Tibial nerve (tissue), 4 donors: ENCODE results near the gene TMTC1.

Source experiments
- CTCF ChIP-seq, 5 experiments: fragments of 200-600 bp in 3 of 5; fragments of 450-650 bp in 2 of 5; sonication (generic) in 3 of 5; IDR thresholded peaks; one replicate each; pipeline ENCODE4 v1.5.1; 2016 to 2019; ENCODE audit warnings: antibody characterized with exemption in 5 of 5, mild to moderate bottlenecking in 3 of 5, moderate library complexity in 2 of 5
- EP300 ChIP-seq, 2 donors: sonication (generic); formaldehyde crosslinking; IDR thresholded peaks; one replicate each; pipeline ENCODE4 v1.6.1; 2017; ENCODE audit warnings: antibody characterized with exemption in 2 of 2, mild to moderate bottlenecking in 1 of 2

GRCh38 chr12:29737644-29738043 is 46.1 kb downstream of the TMTC1 start:
- TF ChIP-seq CTCF (IDR thresholded peaks at IDR 0.05), result no peak
- TF ChIP-seq EP300 (IDR thresholded peaks at IDR 0.05), result no peak
